ENCODE results near the gene MGRN1. TPM values are rescaled to one million over a fixed set of nuclear protein-coding genes. Genes with fewer than 3 reads are reported as not detected.

Gene MGRN1
- total and polyA plus RNA-seq, 2 of the 13 experiments (the other 11 are each of a cell fraction or from before 2014, with no cell fraction given) = 11.9 to 12.6 TPM

GRCh38 chr16:4618645-4619418 lies 5.8 kb upstream of the MGRN1 start:
- peaks cover 69% of the 10 kb centered on the region for H3K4me1 ChIP-seq (ENCODE audit: insufficient read depth, low read length)
- ChIA-PET POLR2A (interaction anchor here (0.8 to 3.9 kb wide), 8 partner anchors 13 to 191 kb away, joined by 3 to 39 read pairs (median 4); partner anchors contain the start of genes ANKS3, DNAAF8 and NUDT16L1), CTCF (ENCODE audit: low intra/inter-chr PET ratio, low total read pairs) (no interaction called here)
- H3K27me3 ChIP-seq (ENCODE audit: control insufficient read depth in 1 of 2, insufficient read depth in 2 of 2, low read length in 2 of 2) = no peaks in the 10 kb centered on the region; a peak in 1 of 5 replicates
- H3K4me3 ChIP-seq (replicated peaks in 1 of 3; ENCODE audit: insufficient read depth in 1 of 3, low read depth in 2 of 3, low read length in 3 of 3) = peak overlapping the region; percentile 58 to 88 (median 74)
- no peaks in the 10 kb centered on the region for H3K9me3 ChIP-seq (ENCODE audit: low read length)
- intact Hi-C loops (cut with micrococcal nuclease; ENCODE audit: unreplicated experiment) = loop anchor here (10.0 kb wide), 1 partner anchor 336 kb away; the partner anchor contains the start of gene SEC14L5
- H3K36me3 ChIP-seq (replicated peaks in 1 of 2; ENCODE audit: control insufficient read depth in 1 of 2, insufficient read depth in 2 of 2, low read length in 2 of 2) = no peaks in the 10 kb centered on the region
- DNase-seq (ENCODE audit: low spot score) (peak; percentile 56), FAIRE-seq (peak; percentile 71), ATAC-seq (peak; percentile 10)
- peaks cover 8% of the 10 kb centered on the region for H3K79me2 ChIP-seq (ENCODE audit: insufficient read depth, low read length)
- H3K4me2 ChIP-seq (ENCODE audit: low read depth, low read length) = peak overlapping the region; percentile 97
- in situ Hi-C loops (cut with HindIII; ENCODE audit: extremely low pct_ligation_motif_present, low pct_unique_long_range_greater_than_20kb) = loop anchor here (5.0 kb wide), 1 partner anchor 43 kb away; no protein-coding TSS in a partner anchor
- H2AFZ ChIP-seq (ENCODE audit: low read length) = peak overlapping the region; percentile 64
- 6% methylated on average over 3 of the region's 8 CpGs for WGBS (ENCODE audit: low lambda C conversion rate)
- BruUV-seq (replicated peaks) = no TSS peak
- H3K9ac ChIP-seq (ENCODE audit: insufficient read depth, low read depth, low read length) = peak overlapping the region; percentile 88
- H3K27ac ChIP-seq (ENCODE audit: extremely low read length, insufficient read depth, low read length) = peak overlapping the region; percentile 98
- H4K20me1 ChIP-seq (ENCODE audit: insufficient read depth, low read length) = peaks cover under 1% of the 10 kb centered on the region; the same call in 1 of the 2 replicates
- TF ChIP-seq REPIN1 (CRISPR knock-in tag; IDR thresholded peaks at IDR 0.05; ENCODE audit: borderline replicate concordance, low read depth) (peak; percentile 27; the same call in 1 of the 2 replicates), PRPF4 (IDR thresholded peaks at IDR 0.05; ENCODE audit: low read depth, low read length, poor library complexity, severe bottlenecking) (no peak), SRY (CRISPR knock-in tag; IDR thresholded peaks at IDR 0.05) (0 out of 2 replicates have a peak, but pooled peaks have one; percentile 47), RBM22 (optimal IDR thresholded peaks at IDR 0.05; ENCODE audit: low read length) (no peak), RAD21 (CRISPR knock-in tag; IDR thresholded peaks at IDR 0.05) (no peak), ZNF609 (CRISPR knock-in tag; IDR thresholded peaks at IDR 0.05; ENCODE audit: borderline replicate concordance) (no peak), NKX3-1 (CRISPR knock-in tag; IDR thresholded peaks at IDR 0.05) (peak; percentile 36; the same call in 1 of the 2 replicates), CTCF (CRISPR knock-in tag; IDR thresholded peaks at IDR 0.05) (peak; percentile 29; the same call in 1 of the 2 replicates), KMT2A (CRISPR knock-in tag; IDR thresholded peaks at IDR 0.05) (no peak), REST (IDR thresholded peaks at IDR 0.05; ENCODE audit: borderline replicate concordance in 1 of 2, low read depth in 1 of 2, low read length in 2 of 2) (no peak), ZNF510 (CRISPR knock-in tag; IDR thresholded peaks at IDR 0.05; ENCODE audit: low read depth) (0 out of 2 replicates have a peak, but pooled peaks have one; percentile 28)

Measured in HepG2 (cell line).